ENCODE measurements around the gene FAM25G. TPM values are rescaled to one million over a fixed set of nuclear protein-coding genes. Genes with fewer than 3 reads are reported as not detected.

Gene FAM25G
- total and polyA plus RNA-seq, 2 of the 13 experiments (the other 11 are each of a cell fraction or from before 2014, with no cell fraction given), result not detected

GRCh38 chr10:47438857-47439474 lies 52.5 kb downstream of the FAM25G start (continued):
- TF ChIP-seq NONO (IDR thresholded peaks at IDR 0.05), result no peak
- TF ChIP-seq NONO (CRISPR knock-in tag; conservative IDR thresholded peaks at IDR 0.05), result no peak
- TF ChIP-seq TRAFD1 (CRISPR knock-in tag; IDR thresholded peaks at IDR 0.05; ENCODE audit: borderline replicate concordance), result no peak

Small RNAs within 50 kb of the gene (small RNA-seq; reads per million reads assigned to genes)
- gene AL591684.3 (ENCODE audit: insufficient read depth in 2 of 3, insufficient read length in 3 of 3, low read depth in 2 of 3, low replicate concordance in 1 of 3) (0 reads per million in 3 experiments), gene RNA5SP312 (ENCODE audit: insufficient read depth in 2 of 3, insufficient read length in 3 of 3, low read depth in 2 of 3, low replicate concordance in 1 of 3) (0 reads per million in 3 experiments)

Other genes with a start within 250 kb of the FAM25G start
- gene GDF10, start 191.5 kb downstream of the FAM25G start, total RNA-seq (2016; rRNA removed; fragmentation: Illumina TruSeq; extraction: Trizol), result not detected in 2 replicates
- 0.03 TPM in 1 of 2 replicates, not detected in the other for gene GDF10, start 191.5 kb downstream of the FAM25G start, polyA plus RNA-seq (2011; rRNA removed)
- gene GDF2, start 169.2 kb downstream of the FAM25G start, total RNA-seq (2016; rRNA removed; fragmentation: Illumina TruSeq; extraction: Trizol), result not detected in 2 replicates
- gene GDF2, start 169.2 kb downstream of the FAM25G start, polyA plus RNA-seq (2011; rRNA removed), result not detected in 2 replicates
- not detected in 2 replicates for gene RBP3, start 143.3 kb downstream of the FAM25G start, total RNA-seq (2016; rRNA removed; fragmentation: Illumina TruSeq; extraction: Trizol)
- not detected in 2 replicates for gene RBP3, start 143.3 kb downstream of the FAM25G start, polyA plus RNA-seq (2011; rRNA removed)
- gene ZNF488, start 107.4 kb downstream of the FAM25G start, total RNA-seq (2016; rRNA removed; fragmentation: Illumina TruSeq; extraction: Trizol), result 0.13 and 0.17 TPM in 2 replicates
- 0.10 and 0.15 TPM in 2 replicates for gene ZNF488, start 107.4 kb downstream of the FAM25G start, polyA plus RNA-seq (2011; rRNA removed)
- gene ANXA8, start 7.6 kb downstream of the FAM25G start, total RNA-seq (2016; rRNA removed; fragmentation: Illumina TruSeq; extraction: Trizol), result not detected in 2 replicates
- gene ANXA8, start 7.6 kb downstream of the FAM25G start, polyA plus RNA-seq (2011; rRNA removed), result not detected in 2 replicates
- gene AGAP9, start 31.9 kb upstream of the FAM25G start, total RNA-seq (2016; rRNA removed; fragmentation: Illumina TruSeq; extraction: Trizol), result 2.3 and 5.1 TPM in 2 replicates
- 12.0 TPM in 2 replicates for gene AGAP9, start 31.9 kb upstream of the FAM25G start, polyA plus RNA-seq (2011; rRNA removed)

All from HepG2 (cell line).